Uterus (tissue), 2 donors: ENCODE results near the gene SMAD3.

ENCODE experiments used
- CTCF ChIP-seq, 4 experiments: fragments of 200-600 bp in 2 of 4; fragments of 450-650 bp in 2 of 4; sonication (generic) in 2 of 4; IDR thresholded peaks; one replicate each; pipeline ENCODE4 v1.5.1; 2016 to 2019; ENCODE audit warnings: antibody characterized with exemption in 4 of 4, mild to moderate bottlenecking in 2 of 4, moderate library complexity in 1 of 4
- POLR2A ChIP-seq, 2 donors: fragments of 450-650 bp; IDR thresholded peaks; one replicate each; pipeline ENCODE4 v1.6.1; 2016; ENCODE audit warnings: antibody characterized with exemption in 2 of 2, mild to moderate bottlenecking in 1 of 2, moderate library complexity in 1 of 2

GRCh38 chr15:67188551-67189218, 123.3 kb downstream of the SMAD3 start:
- TF ChIP-seq CTCF (IDR thresholded peaks at IDR 0.05): no peak
- TF ChIP-seq POLR2A (IDR thresholded peaks at IDR 0.05): no peak
